ENCODE measurements around the gene CLCN7. TPM values are rescaled to one million over a fixed set of nuclear protein-coding genes. Genes with fewer than 3 reads are reported as not detected.
"Not testable (repeated sequence)": the region's sequence is repeated elsewhere in the genome, so short reads cannot be mapped to it uniquely, and the experiment has no call there.

CLCN7 gene
- polyA plus RNA-seq, 1 donor from 2014 or later: 40.9 TPM

DNA sequence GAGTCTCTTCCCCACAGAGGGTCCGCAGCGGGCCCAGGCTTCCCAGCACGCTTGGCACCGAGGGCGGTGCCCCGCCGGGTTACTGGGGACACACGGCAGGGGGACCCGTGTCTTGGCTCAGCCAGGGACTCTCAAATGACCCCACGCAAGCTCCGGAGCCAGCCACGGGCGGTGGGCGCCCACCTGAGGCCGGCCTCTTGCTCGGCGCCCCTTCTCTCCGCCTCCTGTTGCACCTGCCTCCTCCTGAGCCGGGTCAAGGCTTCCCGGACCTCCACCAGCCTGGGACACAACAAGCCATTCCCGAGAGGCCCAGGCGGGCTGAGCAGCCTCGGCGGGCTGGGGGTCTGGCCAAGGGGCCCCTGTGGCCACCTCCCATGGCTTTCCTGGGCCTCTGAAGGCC is 32.1 kb downstream of the CLCN7 start:
- no peaks in the 10 kb centered on the region for H3K9me3 ChIP-seq (ENCODE audit: low read length)
- H3K4me2 ChIP-seq (ENCODE audit: low read length): no peak overlapping the region
- no peaks in the 10 kb centered on the region for H3K27me3 ChIP-seq (ENCODE audit: insufficient read depth, low read depth, low read length)
- no peak overlapping the region for H3K9ac ChIP-seq (ENCODE audit: low read length)
- no peak overlapping the region for H3K4me3 ChIP-seq (ENCODE audit: low read length)
- TF ChIP-seq, protein P1, sequence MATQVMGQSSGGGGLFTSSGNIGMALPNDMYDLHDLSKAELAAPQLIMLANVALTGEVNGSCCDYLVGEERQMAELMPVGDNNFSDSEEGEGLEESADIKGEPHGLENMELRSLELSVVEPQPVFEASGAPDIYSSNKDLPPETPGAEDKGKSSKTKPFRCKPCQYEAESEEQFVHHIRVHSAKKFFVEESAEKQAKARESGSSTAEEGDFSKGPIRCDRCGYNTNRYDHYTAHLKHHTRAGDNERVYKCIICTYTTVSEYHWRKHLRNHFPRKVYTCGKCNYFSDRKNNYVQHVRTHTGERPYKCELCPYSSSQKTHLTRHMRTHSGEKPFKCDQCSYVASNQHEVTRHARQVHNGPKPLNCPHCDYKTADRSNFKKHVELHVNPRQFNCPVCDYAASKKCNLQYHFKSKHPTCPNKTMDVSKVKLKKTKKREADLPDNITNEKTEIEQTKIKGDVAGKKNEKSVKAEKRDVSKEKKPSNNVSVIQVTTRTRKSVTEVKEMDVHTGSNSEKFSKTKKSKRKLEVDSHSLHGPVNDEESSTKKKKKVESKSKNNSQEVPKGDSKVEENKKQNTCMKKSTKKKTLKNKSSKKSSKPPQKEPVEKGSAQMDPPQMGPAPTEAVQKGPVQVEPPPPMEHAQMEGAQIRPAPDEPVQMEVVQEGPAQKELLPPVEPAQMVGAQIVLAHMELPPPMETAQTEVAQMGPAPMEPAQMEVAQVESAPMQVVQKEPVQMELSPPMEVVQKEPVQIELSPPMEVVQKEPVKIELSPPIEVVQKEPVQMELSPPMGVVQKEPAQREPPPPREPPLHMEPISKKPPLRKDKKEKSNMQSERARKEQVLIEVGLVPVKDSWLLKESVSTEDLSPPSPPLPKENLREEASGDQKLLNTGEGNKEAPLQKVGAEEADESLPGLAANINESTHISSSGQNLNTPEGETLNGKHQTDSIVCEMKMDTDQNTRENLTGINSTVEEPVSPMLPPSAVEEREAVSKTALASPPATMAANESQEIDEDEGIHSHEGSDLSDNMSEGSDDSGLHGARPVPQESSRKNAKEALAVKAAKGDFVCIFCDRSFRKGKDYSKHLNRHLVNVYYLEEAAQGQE (IDR thresholded peaks at IDR 0.05; ENCODE audit: borderline replicate concordance): no peak
- TF ChIP-seq EZH2 (IDR thresholded peaks at IDR 0.05; ENCODE audit: borderline replicate concordance, insufficient read depth, low read length, poor library complexity, severe bottlenecking) (no peak), MXI1 (conservative IDR thresholded peaks at IDR 0.05; ENCODE audit: poor library complexity, severe bottlenecking) (no peak), SMC3 (conservative IDR thresholded peaks at IDR 0.05; ENCODE audit: poor library complexity) (no peak), RAD21 (conservative IDR thresholded peaks at IDR 0.05) (no peak), EP300 (conservative IDR thresholded peaks at IDR 0.05; ENCODE audit: poor library complexity, severe bottlenecking) (no peak), TAF1 (IDR thresholded peaks at IDR 0.05; ENCODE audit: low read depth) (no peak), POLR2AphosphoS5 (IDR thresholded peaks at IDR 0.05) (no peak)
- TF ChIP-seq, protein P2, sequence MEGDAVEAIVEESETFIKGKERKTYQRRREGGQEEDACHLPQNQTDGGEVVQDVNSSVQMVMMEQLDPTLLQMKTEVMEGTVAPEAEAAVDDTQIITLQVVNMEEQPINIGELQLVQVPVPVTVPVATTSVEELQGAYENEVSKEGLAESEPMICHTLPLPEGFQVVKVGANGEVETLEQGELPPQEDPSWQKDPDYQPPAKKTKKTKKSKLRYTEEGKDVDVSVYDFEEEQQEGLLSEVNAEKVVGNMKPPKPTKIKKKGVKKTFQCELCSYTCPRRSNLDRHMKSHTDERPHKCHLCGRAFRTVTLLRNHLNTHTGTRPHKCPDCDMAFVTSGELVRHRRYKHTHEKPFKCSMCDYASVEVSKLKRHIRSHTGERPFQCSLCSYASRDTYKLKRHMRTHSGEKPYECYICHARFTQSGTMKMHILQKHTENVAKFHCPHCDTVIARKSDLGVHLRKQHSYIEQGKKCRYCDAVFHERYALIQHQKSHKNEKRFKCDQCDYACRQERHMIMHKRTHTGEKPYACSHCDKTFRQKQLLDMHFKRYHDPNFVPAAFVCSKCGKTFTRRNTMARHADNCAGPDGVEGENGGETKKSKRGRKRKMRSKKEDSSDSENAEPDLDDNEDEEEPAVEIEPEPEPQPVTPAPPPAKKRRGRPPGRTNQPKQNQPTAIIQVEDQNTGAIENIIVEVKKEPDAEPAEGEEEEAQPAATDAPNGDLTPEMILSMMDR (IDR thresholded peaks at IDR 0.05; ENCODE audit: poor library complexity, severe bottlenecking): no peak
- H4K20me1 ChIP-seq (ENCODE audit: insufficient read depth): no peaks in the 10 kb centered on the region
- no peak overlapping the region for H2AFZ ChIP-seq (ENCODE audit: low read depth, low read length)
- no peaks in the 10 kb centered on the region for H3F3A ChIP-seq (ENCODE audit: insufficient read depth, low read length, poor library complexity, severe bottlenecking)
- H3K9me2 ChIP-seq (ENCODE audit: insufficient read depth, low read length): no peaks in the 10 kb centered on the region
- no peaks in the 10 kb centered on the region for H3K79me2 ChIP-seq (replicated peaks; ENCODE audit: insufficient read depth, low read length)
- no peak overlapping the region for H3K27ac ChIP-seq (ENCODE audit: low read length)
- H3K36me3 ChIP-seq (ENCODE audit: insufficient read depth, low read length): no peaks in the 10 kb centered on the region

DNA sequence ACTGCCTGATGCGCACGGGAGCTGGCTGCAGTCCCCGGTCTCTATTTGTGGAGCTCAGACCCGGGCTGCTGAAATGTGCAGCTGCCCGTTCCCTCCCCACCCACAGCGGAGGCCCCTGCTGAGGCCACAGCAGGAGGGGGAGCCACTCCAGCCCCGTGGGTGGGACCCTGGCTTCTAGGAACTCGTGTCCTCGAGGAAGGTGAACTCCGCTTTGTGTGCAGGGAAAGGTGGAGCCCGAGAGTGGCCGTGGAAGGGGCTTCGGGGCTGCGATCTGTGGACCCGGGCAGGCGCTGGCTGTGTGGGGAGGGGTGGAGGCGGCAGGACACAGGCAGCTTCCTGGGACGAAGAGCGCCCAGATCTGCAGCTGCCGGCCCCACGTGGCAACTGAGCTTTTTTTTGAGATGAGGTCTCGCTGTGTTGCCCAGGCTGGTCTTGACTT is 33.4 kb downstream of the CLCN7 start:
- no peaks in the 10 kb centered on the region for H3K79me2 ChIP-seq (replicated peaks; ENCODE audit: insufficient read depth, low read length)
- no peaks in the 10 kb centered on the region for H4K20me1 ChIP-seq (ENCODE audit: insufficient read depth)
- H3K9me2 ChIP-seq (ENCODE audit: insufficient read depth, low read length): no peaks in the 10 kb centered on the region
- H3K27ac ChIP-seq (ENCODE audit: low read length): no peak overlapping the region
- H3K4me3 ChIP-seq (ENCODE audit: low read length): no peak overlapping the region
- no peaks in the 10 kb centered on the region for H3K9me3 ChIP-seq (ENCODE audit: low read length)
- H2AFZ ChIP-seq (ENCODE audit: low read depth, low read length): no peak overlapping the region
- TF ChIP-seq EP300 (conservative IDR thresholded peaks at IDR 0.05; ENCODE audit: poor library complexity, severe bottlenecking): no peak
- no peak overlapping the region for H3K9ac ChIP-seq (ENCODE audit: low read length)
- no peak overlapping the region for H3K4me2 ChIP-seq (ENCODE audit: low read length)
- H3F3A ChIP-seq (ENCODE audit: insufficient read depth, low read length, poor library complexity, severe bottlenecking): no peaks in the 10 kb centered on the region
- no peaks in the 10 kb centered on the region for H3K36me3 ChIP-seq (ENCODE audit: insufficient read depth, low read length)
- no peaks in the 10 kb centered on the region for H3K27me3 ChIP-seq (ENCODE audit: insufficient read depth, low read depth, low read length)

DNA sequence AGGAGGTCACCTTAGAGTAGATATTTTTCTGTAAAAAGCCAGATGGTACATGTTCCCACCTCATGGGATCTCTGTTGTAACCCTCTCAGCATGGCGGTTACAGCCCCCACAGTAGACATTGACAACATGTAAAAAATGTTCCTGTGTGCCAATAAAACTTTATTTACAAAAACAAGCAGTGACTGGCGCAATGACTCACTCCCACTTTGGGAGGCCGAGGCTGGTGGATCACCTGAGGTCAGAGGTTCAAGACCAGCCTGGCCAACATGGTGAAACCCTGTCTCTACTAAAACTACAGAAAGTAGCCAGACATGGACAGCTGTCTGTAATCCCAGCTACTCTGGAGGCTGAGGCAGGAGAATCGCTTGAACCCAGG is 35.1 kb downstream of the CLCN7 start:
- H3K27ac ChIP-seq (ENCODE audit: low read length); H3K4me2 ChIP-seq (ENCODE audit: low read length); H3K27me3 ChIP-seq (ENCODE audit: insufficient read depth, low read depth, low read length); H3K36me3 ChIP-seq (ENCODE audit: insufficient read depth, low read length); H2AFZ ChIP-seq (ENCODE audit: low read depth, low read length); H3K79me2 ChIP-seq (replicated peaks; ENCODE audit: insufficient read depth, low read length); H3K4me3 ChIP-seq (ENCODE audit: low read length); H3K9ac ChIP-seq (ENCODE audit: low read length); H3F3A ChIP-seq (ENCODE audit: insufficient read depth, low read length, poor library complexity, severe bottlenecking); H3K9me2 ChIP-seq (ENCODE audit: insufficient read depth, low read length); H4K20me1 ChIP-seq (ENCODE audit: insufficient read depth); H3K9me3 ChIP-seq (ENCODE audit: low read length): not testable (repeated sequence)
